Stomach smooth muscle (tissue), 2 donors: ENCODE results near the gene CD200.

Source experiments
- H3K27ac ChIP-seq: one replicate; pipeline ENCODE4 v1.7.0; 2013; ENCODE audit warnings: mild to moderate bottlenecking, low read length, inconsistent platforms
- H3K27me3 ChIP-seq, 2 donors: one replicate each; pipeline ENCODE4 v1.7.0; 2013; ENCODE audit warnings: low read length in 2 of 2; ENCODE audit not compliant: insufficient read depth in 2 of 2, control insufficient read depth in 1 of 2
- H3K36me3 ChIP-seq, 2 donors: one replicate each; pipeline ENCODE4 v1.7.0; 2013; ENCODE audit warnings: low read length in 2 of 2; ENCODE audit not compliant: control insufficient read depth in 2 of 2, insufficient read depth in 2 of 2
- H3K4me1 ChIP-seq: one replicate; pipeline ENCODE4 v1.7.0; 2013; ENCODE audit warnings: low read length; ENCODE audit not compliant: control insufficient read depth, insufficient read depth
- H3K4me3 ChIP-seq, 2 donors: one replicate each; pipeline ENCODE4 v1.7.0; 2013; ENCODE audit warnings: low read length in 2 of 2
- H3K9ac ChIP-seq, 2 donors: one replicate each; pipeline ENCODE4 v1.7.0; 2013; ENCODE audit warnings: low read length in 2 of 2, mild to moderate bottlenecking in 1 of 2
- H3K9me3 ChIP-seq, 2 donors: one replicate each; pipeline ENCODE4 v1.7.0; 2013; ENCODE audit warnings: low read length in 2 of 2; ENCODE audit not compliant: control insufficient read depth in 2 of 2
- donor health status: healthy.
- donor health status: Pancreatic carcinoma.

The CD200 gene

GRCh38 chr3:112307557-112307956 lies 25.4 kb upstream of the CD200 start:
- Histone ChIP-seq H3K36me3 (no peaks in the 10 kb centered on the region), H3K4me1 (peaks cover 9% of the 10 kb centered on the region), H3K27me3 (no peaks in the 10 kb centered on the region), H3K4me3 (no peak overlapping the region), H3K9ac (no peak overlapping the region), H3K9me3 (no peaks in the 10 kb centered on the region), H3K27ac (no peak overlapping the region)

- Histone ChIP-seq H3K4me3 (no peak overlapping the region), H3K36me3 (no peaks in the 10 kb centered on the region), H3K27me3 (no peaks in the 10 kb centered on the region), H3K4me1 (peaks cover 2% of the 10 kb centered on the region), H3K9ac (no peak overlapping the region), H3K27ac (no peak overlapping the region), H3K9me3 (no peaks in the 10 kb centered on the region)
Observed at GRCh38 chr3:112308151-112308911, 24.6 kb upstream of the CD200 start.

GRCh38 chr3:112314649-112315048 lies 18.3 kb upstream of the CD200 start:
- H3K27me3 ChIP-seq, result no peaks in the 10 kb centered on the region
- no peaks in the 10 kb centered on the region for H3K9me3 ChIP-seq
- no peak overlapping the region for H3K27ac ChIP-seq
- H3K4me1 ChIP-seq, result no peaks in the 10 kb centered on the region
- no peak overlapping the region for H3K9ac ChIP-seq
- H3K36me3 ChIP-seq, result no peaks in the 10 kb centered on the region
- H3K4me3 ChIP-seq, result no peak overlapping the region

GRCh38 chr3:112315791-112316190 lies 17.2 kb upstream of the CD200 start:
- H3K36me3 ChIP-seq, result no peaks in the 10 kb centered on the region
- no peaks in the 10 kb centered on the region for H3K27me3 ChIP-seq
- H3K9ac ChIP-seq, result no peak overlapping the region
- H3K9me3 ChIP-seq, result no peaks in the 10 kb centered on the region
- no peak overlapping the region for H3K27ac ChIP-seq
- H3K4me3 ChIP-seq, result no peak overlapping the region
- no peaks in the 10 kb centered on the region for H3K4me1 ChIP-seq

GRCh38 chr3:112319516-112320276 lies 13.3 kb upstream of the CD200 start:
- H3K27ac ChIP-seq, result no peak overlapping the region
- no peaks in the 10 kb centered on the region for H3K9me3 ChIP-seq
- no peaks in the 10 kb centered on the region for H3K36me3 ChIP-seq

GRCh38 chr3:112320691-112321090 lies 12.3 kb upstream of the CD200 start:
- no peaks in the 10 kb centered on the region for H3K27me3 ChIP-seq
- H3K9me3 ChIP-seq, result no peaks in the 10 kb centered on the region
- H3K4me3 ChIP-seq, result no peak overlapping the region
- no peaks in the 10 kb centered on the region for H3K4me1 ChIP-seq
- no peaks in the 10 kb centered on the region for H3K36me3 ChIP-seq
- H3K27ac ChIP-seq, result no peak overlapping the region
- H3K9ac ChIP-seq, result no peak overlapping the region

More at GRCh38 chr3:112319516-112320276, 13.3 kb upstream of the CD200 start:
- no peak overlapping the region for H3K4me3 ChIP-seq
- no peak overlapping the region for H3K9ac ChIP-seq
- no peaks in the 10 kb centered on the region for H3K27me3 ChIP-seq
- no peaks in the 10 kb centered on the region for H3K4me1 ChIP-seq

GRCh38 chr3:112321867-112322652 lies 10.9 kb upstream of the CD200 start:
- H3K9me3 ChIP-seq, result no peaks in the 10 kb centered on the region

GRCh38 chr3:112327371-112327951 lies 5.5 kb upstream of the CD200 start:
- no peaks in the 10 kb centered on the region for H3K27me3 ChIP-seq
- no peak overlapping the region for H3K9ac ChIP-seq
- no peaks in the 10 kb centered on the region for H3K4me1 ChIP-seq
- no peak overlapping the region for H3K4me3 ChIP-seq
- H3K36me3 ChIP-seq, result no peaks in the 10 kb centered on the region
- H3K27ac ChIP-seq, result no peak overlapping the region
- no peaks in the 10 kb centered on the region for H3K9me3 ChIP-seq

More at GRCh38 chr3:112321867-112322652, 10.9 kb upstream of the CD200 start:
- H3K4me1 ChIP-seq, result no peaks in the 10 kb centered on the region
- H3K27ac ChIP-seq, result no peak overlapping the region
- H3K36me3 ChIP-seq, result no peaks in the 10 kb centered on the region
- H3K9ac ChIP-seq, result no peak overlapping the region
- no peak overlapping the region for H3K4me3 ChIP-seq
- H3K27me3 ChIP-seq, result no peaks in the 10 kb centered on the region

- Histone ChIP-seq H3K4me3 (no peak overlapping the region), H3K9me3 (no peaks in the 10 kb centered on the region), H3K9ac (no peak overlapping the region), H3K4me1 (peaks cover 5% of the 10 kb centered on the region), H3K27ac (no peak overlapping the region), H3K36me3 (no peaks in the 10 kb centered on the region), H3K27me3 (peaks cover 0 to 7% of the 10 kb centered on the region in 2 donors)
Observed at GRCh38 chr3:112331851-112332250, 1.1 kb upstream of the CD200 start.
